NCI-H510A (cell line): ENCODE data around the gene ORC6.
"Not testable (repeated sequence)": the region's sequence is repeated elsewhere in the genome, so short reads cannot be mapped to it uniquely, and the experiment has no call there.

ENCODE experiments used
- DNase-seq: peaks from one replicate; lab custom pipeline; 2025; lab: John Stamatoyannopoulos, UW

ORC6 gene

GRCh38 chr16:46689365-46690280 is at the start of gene ORC6:
ORC6 (plus strand) TSS chr16:46689659; CDS start chr16:46689706, 47 bp downstream.
- peak; percentile 93 for DNase-seq

DNA sequence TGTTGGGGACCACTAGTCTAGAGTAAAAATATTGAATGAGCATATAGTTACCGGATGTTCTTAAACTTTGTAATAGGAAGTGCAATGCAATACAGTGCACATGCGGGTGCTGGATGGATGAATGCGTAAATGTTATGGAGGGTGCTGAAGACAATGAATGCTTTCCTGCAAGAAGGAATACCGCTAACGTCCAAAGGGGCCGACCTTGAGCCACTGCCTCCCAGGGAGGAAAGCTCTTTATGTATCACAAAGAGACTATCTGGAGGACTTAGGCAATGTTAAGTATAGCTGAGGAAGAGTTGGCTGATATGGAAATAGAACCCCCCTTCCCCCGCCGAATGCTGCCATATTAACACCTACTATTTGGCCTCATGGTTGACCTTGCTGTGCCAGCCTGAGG is 40.8 kb upstream of the ORC6 start:
- DNase-seq: no peak

DNA sequence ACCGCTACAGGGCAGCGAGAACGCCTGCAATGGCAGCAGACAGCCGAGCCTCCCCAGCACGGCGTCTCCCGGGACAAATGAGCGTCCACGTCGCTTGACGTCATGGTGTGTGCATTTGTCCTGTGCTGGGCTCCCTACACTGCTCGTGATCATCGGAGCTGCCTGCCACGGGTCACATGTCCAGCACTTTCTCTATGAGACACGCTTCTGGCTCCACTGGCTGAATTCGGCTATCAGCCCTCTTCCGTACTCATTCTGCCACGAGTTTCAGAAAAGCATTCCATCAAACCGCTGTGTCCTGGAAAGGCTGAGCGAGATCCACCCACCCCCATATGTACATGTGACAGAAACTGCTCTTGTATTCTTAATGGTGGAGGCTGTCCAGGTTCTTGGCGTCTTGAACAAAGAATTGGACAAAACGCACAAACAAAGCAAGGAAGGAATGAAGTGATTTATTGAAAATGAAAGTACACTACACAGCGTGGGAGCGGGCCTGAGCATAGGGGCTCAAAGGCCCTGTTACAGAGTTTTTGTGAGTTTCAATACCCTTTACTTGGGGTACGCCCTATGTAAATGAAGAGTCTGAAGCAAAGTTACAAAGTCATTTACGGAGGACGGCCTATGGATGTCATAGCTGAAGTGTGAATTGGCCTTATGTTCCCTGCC is 39.7 kb upstream of the ORC6 start:
- no peak for DNase-seq

DNA sequence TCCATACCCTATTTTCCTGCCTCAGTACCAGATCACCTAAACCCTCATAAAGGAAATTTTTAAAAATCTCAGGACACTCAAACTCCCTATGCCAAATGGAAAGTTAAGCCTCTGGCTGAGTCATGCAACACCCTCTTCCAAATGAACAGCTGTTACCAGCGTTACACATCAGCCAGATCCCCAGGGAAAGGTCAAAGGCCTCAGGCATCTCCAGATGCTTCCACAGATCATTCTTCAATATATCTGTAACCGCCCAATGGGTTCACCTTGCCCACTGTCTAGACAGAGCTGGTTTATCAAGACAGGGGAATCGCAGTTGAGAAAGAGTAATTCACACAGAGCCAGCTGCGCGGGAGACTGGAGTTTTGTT is 39.2 kb upstream of the ORC6 start:
- no peak for DNase-seq

DNA sequence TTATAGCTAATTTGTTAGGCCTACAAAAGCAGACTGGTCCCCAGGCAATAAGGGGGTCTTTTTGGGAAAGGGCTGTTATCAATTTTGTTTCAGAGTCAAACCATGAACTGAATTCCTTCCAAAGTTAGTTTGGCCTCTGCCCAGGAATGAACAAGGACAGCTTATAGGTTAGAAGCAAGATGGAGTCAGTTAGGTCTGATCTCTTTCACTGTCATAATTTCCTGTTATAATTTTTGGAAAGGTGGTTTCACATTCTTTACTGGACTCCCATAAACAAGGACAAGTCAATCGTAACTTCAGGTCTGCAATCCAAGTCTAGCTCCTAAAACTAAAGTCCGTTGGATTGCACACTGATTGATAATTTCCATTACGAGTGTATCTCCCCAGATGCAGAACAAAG is 38.2 kb upstream of the ORC6 start:
- no peak for DNase-seq

DNA sequence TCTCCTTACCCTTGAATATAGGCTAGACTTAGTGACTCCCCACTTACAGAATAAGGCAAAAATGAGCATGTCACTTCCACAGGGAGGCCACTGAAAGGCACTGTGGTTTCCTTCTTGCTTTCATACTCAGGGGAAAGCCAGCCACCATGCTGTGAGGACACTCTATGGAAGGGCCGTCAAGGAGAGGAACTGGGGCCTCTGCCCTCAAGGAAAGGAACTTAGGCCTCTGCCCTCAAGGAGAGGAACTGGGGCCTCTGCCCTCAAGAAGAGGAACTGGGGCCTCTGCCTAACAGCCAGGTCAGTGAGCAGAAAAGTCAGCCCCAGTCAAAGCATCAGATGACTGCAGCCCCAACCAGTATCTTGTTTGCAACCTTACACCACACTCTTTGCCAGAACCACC is 30.5 kb upstream of the ORC6 start:
- no peak for DNase-seq

GRCh38 chr16:46662123-46662522 is 27.3 kb upstream of the ORC6 start:
- DNase-seq: no peak

DNA sequence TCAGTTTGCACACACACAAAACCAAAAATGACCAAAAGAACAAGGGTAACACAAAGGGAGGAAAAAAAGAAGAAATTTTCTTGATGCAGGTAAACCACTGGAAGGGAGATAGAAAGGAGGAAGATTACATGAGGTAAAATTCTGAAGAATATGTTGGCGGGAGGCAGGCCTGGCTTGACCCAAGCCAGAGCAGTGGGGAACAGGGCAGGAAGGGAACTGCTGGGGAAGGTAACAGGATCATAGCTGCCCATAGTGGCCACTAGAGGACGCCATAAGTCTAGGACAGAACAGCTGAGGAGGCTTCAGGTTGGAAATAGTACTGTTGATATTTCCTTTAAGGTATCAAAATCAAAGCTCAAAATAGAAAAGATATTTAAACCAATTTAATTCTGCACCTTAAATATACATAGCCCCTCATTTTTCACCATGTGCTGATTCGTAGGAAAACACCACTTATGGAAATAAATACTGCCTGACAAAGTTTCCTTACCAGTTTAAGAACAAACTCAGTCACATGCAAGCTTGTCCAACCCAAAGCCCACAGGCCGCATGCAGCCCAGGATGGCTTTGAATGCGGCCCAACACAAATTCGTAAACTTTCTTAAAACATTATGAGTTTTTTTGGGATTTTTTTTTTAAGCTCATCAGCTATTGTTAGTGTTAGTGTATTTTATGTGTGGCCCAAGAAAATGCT is 16.0 kb upstream of the ORC6 start:
- DNase-seq: no peak

DNA sequence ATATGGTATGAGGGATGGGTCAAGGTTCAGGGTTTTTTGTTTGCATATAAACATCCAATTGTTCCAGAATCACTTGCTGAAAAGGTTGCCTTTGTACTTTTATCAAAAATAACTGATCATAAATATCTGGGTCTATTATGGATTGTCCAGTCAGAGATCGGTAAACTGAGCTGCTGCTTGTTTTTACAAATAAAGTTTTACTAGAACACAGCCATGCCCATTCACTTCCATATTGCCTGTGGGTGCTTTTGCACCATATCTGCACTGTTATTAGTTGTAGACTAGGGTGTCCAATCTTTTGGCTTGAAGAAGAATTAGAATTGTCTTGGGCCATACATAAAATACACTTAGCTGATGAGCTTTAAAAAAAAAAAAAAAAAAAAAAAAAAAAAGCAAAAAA is 11.5 kb upstream of the ORC6 start:
- not testable (repeated sequence) for DNase-seq

GRCh38 chr16:46681867-46682266 is 7.6 kb upstream of the ORC6 start:
- DNase-seq: not testable (repeated sequence)

DNA sequence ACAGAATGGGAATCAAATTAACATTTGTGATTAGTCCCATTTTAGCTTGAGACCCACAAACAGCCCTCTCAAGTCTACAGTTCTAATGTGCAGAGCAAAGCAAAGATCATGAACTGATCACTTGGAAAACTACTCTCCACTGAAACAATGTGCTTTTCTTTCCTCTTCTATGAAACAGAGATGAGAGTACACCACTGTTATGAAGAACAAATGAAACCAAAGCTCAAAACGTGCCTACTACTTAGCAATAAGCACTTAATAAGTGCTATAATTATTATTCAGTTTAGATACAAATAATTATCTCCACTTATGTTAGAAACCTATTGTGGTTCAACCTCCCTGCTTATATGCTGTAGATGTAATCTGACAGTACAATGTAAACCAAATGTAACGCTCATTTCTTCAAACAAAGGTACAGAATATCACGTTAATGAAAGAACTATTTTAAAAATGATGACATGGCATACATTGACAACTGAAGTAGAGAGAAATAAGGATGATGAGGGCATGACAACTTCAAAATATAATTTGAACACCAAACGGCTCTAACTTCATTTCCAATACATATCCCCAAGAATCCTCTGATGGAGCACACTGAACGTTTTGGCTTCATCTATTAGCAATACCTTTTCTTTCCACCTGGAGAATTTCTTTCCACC is 2.5 kb upstream of the ORC6 start:
- DNase-seq: no peak

- DNase-seq: no peak
Observed at GRCh38 chr16:46687486-46687885, 2.0 kb upstream of the ORC6 start.

DNA sequence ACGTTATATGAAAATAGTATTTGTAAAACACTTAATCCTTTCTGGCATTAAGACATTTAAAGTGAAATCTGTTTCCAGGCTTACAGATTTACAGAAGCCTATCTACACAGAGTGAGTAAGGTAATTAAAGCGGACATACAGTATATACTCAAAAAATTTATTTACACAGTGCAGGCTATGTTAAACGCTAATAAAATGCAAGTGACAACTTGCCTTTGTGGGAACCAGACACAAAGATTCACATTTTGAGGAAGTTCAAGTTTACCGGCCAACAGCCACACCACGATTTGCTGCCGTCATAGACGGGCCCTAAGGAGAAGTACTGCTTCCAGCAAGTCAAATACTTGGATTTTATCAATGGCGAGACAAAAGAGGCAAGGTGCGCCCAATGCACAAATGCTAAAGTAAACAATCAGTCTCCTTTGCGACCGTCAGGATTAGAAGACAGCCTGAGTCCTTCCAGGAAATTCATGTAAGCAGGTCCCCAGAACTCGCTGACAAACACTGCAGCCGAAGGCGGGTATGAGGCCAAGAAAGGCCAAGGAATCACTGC is 1.3 kb upstream of the ORC6 start:
- no peak for DNase-seq

DNA sequence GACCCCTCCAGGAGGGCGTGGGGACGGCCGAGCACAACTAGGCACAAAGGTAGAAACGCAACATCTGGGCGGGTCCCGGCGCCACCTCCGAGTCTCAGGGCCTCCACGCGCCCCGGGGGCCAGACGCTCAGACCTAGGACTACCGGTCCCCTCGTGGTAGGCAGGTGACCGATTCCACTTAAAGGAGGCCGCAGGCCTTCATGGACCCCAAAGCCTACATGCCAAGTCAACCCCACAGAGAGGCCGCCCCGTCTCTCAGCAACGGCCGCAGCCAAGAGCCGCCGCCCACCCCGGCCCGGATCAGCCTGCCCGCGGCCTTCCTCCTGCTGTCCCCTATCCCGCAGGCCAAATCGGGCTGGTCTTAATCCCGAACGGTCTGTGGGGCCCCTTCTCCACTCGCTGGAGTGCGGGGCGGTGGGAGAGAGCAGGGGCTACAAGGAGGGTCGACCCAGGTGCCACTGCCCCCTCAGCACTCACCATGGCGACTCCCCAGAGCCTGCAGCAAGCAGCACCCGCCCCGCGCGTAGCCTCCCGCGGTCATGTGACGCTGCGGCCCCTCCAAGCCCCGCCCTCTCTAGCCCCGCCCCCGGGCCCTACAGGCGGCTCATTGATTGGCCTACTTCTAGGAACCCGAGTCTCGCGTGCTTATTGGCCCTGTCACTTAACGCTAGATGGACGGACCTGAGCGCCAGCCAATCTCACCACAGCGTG is 650 bp upstream of the ORC6 start, which contains the start of gene VPS35:
Gene VPS35 (minus strand): TSS at position 525 of the 711 bp plus-strand sequence. CDS start 45 bp downstream, at position 480.
- peak; percentile 95 for DNase-seq

DNA sequence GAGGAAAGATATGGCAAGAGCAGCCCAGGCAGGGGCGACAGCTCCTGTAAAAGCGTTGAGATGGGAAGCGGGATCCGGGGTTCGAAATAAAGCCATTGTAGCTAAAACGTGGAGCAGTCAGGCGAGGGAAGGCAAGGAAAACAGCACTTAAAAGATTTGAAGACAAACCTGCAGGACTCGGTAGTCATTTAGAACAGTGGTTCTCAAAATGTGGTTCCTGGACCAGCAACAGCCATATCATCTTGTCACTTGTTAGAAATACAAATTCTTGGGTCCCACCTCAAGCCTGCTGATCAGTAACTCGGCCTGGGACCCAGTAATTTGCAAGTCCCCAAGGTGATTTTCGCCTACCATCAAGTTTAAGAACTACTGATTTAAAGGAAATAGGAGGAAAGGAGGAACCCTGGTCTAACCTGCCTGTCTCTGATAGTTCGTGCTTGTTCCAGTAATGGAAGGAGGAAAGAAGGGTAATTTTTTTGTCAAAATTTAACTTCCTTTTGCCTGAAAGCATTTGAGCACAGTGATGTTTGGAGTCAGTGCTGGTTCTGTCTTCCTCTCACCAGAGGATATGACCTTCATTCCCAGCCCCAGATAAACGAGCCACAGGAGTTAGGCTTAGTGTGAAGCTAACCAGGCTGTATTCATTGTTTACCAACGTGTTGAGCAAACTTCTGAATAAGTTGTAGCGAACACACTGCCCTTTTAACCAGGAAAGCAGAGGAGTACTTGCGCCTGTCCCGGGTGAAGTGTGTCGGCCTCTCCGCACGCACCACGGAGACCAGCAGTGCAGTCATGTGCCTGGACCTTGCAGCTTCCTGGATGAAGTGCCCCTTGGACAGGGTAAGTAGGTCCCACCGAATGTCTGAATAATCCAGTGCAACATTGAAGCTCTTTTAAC is 1.1 kb downstream of the ORC6 start:
- no peak for DNase-seq

DNA sequence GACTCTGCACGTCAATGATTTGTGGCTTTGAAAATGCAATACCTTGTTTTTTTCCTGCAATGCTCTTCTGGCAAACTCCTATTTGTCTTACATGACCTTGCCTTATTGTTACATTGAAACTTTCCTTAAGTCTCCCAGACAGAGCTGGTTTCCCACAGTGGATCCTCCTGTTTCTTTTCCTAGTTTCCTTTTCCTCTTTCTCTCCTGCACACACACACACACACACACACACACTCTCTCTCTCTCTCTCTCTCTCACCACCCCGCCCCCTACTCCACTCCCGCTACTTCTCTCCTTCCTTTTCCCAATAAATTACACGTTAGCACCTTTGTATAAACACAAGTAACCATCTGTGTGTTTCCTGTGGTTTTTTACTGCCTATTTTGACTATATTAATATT is 2.3 kb downstream of the ORC6 start:
- DNase-seq: no peak

DNA sequence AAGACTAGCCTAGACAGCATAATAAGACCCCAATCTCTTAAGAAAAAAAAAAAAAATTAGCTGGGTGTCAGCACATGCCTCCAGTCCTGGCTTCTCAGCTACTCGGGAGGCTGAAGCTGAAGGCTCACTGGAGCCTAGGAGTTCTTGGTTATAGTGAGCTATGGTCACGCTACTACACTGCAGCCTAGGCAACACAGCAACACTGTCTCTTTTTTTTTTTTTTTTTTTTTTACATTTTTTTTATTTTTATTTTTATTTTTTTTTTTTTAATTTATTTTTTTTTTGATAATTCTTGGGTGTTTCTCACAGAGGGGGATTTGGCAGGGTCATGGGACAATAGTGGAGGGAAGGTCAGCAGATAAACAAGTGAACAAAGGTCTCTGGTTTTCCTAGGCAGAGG is 4.1 kb downstream of the ORC6 start:
- no peak for DNase-seq

DNA sequence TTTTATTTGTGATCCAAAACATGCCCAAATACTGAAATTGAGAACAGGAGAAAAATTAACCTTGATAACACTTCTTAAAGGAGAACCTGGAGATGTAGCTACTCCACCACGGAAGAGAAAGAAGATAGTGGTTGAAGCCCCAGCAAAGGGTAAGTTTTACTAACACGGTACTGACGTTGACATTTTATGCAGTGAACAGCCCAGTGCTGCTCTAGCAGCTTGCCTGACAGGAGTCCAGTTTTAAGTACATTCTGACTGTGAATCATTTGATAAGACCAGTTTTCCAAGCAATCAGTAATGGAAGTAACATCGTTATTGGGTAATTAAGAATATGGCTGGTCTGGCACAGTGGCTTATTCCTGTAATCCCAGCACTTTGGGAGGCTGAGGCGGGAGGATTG is 6.5 kb downstream of the ORC6 start:
- DNase-seq: no peak

- no peak for DNase-seq
Observed at GRCh38 chr16:46696957-46697356, 7.5 kb downstream of the ORC6 start.

GRCh38 chr16:46700048-46700447 is 10.6 kb downstream of the ORC6 start:
- no peak for DNase-seq
